Stimulated activated CD4-positive, alpha-beta T cell treated with anti-CD3 and anti-CD28 coated beads, Interleukin-1b, Interleukin-23, amount 100 ng/mL, for 24 hours (primary cell): ENCODE results near the gene FKBP1A.
A peak's percentile ranks its signal among the peaks of the same experiment; 100 is the strongest.
"Not testable (repeated sequence)": the region's sequence is repeated elsewhere in the genome, so short reads cannot be mapped to it uniquely, and the experiment has no call there.

Experiments
- DNase-seq, 4 experiments: peaks; one replicate each; pipeline ENCODE4 v3.0.0-alpha.2; 2020; ENCODE audit warnings: low read depth in 4 of 4, low spot score in 1 of 4

FKBP1A gene

GRCh38 chr20:1417790-1418189, 24.9 kb upstream of the FKBP1A start:
- no peak for DNase-seq

DNA sequence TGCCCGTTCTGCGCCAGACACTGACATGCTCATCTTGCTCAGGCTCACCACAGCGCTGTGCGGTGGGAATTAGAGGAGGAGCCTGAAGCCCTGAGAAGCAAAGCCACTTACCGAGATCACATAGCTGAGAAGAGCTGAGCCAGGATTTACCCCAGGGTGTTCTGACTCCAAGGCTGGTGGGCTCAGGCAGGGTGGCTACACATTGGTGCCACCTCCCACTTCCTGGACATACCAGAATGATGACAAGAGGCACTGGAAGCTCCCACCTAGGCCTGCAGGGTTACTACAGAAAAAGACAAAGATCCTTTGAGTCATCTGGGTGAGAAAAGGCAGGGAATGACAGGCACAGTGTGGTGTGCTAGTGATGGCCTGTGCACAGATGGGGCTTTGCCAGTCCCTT, 24.4 kb upstream of the FKBP1A start:
- no peak for DNase-seq

DNA sequence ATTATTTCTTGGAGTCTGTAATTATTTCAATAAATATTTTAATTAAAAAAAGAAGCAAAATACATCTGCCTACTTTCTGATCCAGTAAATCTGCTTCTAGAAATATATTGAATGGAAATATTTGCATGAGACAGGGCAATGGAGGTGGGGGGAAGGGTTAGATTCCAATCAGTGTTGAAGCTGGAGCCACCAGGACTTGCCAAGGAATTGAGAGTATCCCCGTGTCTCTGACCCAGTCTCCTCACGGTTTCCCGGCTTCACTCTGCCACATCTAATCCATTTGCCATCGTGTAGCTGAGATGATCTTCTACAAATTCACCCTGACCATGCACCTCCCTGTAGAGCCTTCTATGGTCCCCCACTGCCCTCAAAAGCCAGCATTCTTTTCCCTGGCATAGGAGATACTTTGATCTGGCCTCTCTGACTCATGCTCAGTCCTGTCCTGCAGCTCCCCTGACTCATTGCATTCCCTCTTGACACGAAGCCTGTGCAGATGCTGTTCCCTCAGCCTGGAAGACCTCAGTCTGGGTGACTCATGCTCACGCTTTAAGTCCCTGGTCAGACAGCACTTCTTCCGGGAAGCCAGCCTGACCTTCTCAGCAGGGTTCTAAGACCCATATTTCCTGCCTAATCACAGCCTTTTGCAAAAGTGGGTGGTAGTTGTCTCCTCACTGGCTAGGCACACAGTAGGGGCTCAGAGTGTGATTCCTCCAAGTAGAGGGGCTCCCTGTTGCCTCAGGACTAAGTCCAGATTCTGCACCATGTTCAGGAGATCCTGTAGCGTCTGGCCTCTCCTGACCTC, 23.0 kb upstream of the FKBP1A start:
- no peak for DNase-seq

DNA sequence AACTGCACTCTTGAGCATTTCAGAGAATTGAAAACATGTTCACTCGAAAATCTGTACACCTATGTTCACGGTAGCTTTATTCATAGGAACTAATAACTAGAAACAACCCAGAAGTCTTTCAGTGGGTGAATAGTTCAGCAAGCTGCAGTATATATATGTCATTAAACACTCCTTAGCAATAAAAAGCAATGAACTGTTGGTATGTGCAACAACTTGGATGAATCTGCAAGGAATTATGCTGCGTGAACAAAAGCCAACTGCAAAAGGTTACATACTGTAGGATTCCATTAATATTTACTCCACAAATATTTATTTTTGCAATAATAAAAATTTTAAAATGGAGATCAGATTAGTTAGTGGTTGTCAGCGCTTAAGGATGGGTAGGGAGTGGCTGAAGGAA, 22.1 kb upstream of the FKBP1A start:
- DNase-seq = no peak

DNA sequence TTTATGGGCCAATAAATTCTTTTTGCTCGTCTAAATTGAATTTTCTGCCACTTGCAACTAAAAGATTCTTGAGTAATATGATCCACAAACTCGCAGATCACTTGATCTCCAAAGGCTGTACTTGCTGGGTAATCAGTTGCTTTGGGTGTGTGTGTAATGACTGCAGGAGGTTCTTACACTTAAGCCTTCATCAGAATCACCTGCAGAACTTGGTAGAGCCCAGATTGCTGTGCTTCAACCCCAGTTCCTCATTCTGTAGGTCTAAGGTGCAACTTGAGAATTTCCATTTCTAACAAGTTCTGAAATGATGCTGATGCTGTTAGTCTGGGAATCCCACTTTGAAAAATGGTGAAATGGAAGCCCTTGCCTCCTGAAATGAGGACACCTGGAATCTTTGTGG, 12.9 kb upstream of the FKBP1A start:
- no peak for DNase-seq

DNA sequence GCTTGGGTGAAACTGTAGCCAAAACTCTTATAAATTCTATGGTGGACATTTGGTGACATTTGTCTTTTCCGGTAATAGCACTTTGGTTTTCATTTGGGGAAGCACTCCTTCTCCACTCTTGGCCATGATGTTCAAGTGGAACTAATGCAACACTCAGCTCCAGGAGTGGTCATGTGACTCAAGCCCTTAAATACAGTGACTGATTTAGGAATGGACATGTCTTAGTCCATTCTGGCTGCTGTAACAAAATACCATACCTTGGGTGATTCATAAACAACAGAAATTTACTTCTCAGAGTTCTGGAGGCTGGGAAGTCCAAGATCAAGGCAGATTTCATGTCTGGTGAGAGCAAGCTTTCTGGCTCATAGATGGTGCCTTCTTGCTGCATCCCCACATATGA, 10.8 kb upstream of the FKBP1A start:
- no peak for DNase-seq

DNA sequence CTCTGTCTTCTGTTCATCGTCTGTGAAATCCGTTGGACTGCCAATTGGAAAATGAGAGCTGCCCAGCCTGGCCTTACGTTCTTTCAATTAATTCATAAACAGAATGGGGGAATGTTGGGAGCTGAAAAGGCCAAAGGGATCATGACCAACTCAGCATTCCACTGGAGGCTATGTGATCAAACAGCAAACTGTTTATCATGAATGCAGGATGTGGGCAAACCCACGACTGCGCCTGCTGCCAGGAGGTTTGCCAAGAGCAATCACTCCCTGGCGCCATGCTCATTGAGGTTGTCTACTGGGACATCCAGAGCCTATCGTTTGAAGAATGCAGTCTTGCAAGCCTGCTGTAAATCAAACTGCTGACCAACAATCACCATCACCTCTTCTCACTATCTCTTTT, 9.3 kb upstream of the FKBP1A start:
- no peak for DNase-seq

DNA sequence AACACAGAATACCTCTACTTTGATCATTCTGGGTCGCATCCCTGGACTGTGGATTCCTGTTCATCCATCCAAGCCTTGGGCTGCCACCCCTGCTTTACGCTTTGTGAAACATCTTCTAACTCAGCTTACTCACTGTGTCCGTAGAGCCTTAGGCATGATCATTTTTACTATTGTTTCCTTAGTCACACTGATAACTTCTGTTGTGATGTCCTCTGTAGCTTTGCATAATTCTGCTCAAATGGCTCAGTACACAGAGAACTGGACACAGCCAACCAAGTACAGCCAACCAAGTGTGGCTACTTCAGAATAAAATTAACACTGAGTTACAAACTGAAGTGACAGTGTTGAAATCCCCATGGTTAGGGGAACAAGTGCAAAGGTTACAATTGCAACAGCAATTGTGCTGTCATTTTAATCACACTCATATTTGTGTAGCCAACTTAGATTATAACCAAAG, 8.6 kb upstream of the FKBP1A start:
- DNase-seq = no peak

GRCh38 chr20:1399678-1400366, 7.0 kb upstream of the FKBP1A start:
- not testable (repeated sequence) for DNase-seq

GRCh38 chr20:1398185-1398584, 5.3 kb upstream of the FKBP1A start:
- not testable (repeated sequence) for DNase-seq

GRCh38 chr20:1397710-1398109, 4.9 kb upstream of the FKBP1A start:
- no peak for DNase-seq

- DNase-seq = no peak
These were observed 3.8 kb upstream of the FKBP1A start for GRCh38 chr20:1396702-1397101.

DNA sequence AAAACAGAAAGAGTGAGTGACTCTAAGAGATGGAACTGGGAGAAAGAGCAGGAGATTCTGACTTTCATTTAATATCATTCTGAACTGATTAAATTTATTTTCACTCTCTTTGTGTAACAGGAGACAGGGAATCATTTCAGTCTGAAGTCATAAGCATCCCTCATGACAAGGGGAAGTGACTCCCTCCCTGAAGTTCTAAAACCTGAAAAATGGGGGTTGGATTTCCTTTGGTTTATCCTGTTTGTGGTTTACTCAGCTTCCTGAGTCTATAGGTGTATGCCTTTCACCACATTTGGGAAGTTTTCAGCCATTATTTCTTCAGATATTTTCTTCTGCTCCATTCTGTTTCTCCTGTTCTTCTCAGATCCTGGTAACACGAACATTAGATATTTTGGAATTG, 3.4 kb upstream of the FKBP1A start:
- no peak for DNase-seq

- DNase-seq = no peak
These were observed 1.8 kb upstream of the FKBP1A start for GRCh38 chr20:1394686-1395085.

GRCh38 chr20:1393507-1393882, 641 bp upstream of the FKBP1A start:
- DNase-seq = no peak

- no peak for DNase-seq
These were observed 486 bp downstream of the FKBP1A start for GRCh38 chr20:1392443-1392692.

- DNase-seq = peak in 1 of 4 experiments; percentile 25
These were observed 1.0 kb downstream of the FKBP1A start for GRCh38 chr20:1391640-1392442.

DNA sequence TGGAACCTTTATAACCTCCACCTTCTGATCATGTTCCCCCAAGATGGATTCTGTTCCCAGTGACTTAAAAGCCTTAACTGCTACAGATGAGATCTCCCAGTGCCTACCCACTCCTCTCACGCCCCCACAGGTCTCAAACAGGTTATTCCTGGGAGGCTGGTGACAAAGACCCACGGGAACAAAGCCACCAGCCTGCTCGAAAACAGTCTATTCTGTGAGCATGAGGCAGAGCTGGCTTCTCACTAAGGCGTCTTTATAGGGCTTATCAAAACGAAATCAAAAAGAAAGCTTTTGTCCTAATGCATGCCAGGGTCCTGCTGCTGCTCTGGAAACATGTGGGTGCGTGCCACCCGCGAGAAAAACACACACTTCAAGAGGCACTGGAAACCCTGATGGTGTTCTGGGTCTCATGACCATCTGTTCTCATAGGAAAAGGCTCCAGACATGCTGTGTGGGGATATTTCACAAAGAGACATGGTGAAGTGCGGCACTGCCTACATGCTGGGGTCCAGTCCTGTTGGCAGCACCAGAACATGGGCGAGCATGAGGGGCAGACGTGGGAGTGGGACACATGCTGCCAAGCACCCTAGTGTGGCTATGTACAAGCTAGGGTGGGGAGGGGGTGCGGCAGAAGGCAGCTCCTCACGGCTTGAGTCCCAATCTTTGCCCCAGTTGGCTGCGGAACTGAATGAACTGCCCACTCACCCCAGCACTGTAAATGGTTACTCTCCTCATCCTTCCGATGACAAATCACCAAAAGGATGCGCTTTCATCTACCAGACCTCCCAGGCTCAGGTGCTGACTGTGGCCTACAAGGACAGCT, 2.1 kb downstream of the FKBP1A start:
- DNase-seq = no peak

DNA sequence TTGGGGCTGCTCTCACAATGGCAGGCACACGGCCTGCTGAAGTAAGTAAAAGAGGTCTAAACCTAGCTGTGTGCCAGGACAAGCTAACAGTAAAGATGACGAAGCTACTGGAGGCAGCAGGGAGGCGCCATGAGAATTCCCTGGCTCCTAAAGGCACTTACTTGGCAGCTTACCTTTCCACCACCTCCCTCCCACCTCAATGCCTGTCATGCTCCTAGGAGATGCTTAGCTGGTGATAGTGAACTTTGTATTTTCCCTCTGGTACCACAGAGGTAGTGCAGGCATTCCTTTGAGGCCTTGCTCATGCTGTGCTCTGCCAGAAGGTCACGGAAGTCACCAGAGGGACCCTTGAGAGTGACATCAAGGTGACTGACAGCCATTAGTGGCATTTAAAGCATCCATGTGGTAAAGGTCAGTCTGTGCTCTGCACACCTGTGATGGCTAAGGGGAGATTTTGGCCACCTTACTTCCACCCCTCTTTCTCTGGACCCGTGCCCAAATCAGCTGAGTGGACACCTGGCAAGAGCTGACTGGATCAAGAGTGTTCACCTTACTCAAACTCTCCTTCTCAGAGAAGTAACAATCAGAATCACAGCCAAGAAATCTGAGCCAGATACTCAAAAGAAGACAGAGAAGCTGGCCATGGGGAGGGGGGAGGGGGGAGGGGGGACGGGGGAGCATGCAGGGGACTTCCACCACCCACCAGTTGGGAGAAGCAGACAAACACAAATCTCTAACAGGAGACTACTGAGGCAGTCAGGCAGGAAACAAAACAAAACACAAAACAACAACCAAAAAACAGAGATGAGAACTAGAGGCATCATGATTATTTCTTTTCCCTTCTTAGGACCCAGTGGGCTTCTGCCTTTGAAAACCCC, 2.9 kb downstream of the FKBP1A start:
- no peak for DNase-seq

DNA sequence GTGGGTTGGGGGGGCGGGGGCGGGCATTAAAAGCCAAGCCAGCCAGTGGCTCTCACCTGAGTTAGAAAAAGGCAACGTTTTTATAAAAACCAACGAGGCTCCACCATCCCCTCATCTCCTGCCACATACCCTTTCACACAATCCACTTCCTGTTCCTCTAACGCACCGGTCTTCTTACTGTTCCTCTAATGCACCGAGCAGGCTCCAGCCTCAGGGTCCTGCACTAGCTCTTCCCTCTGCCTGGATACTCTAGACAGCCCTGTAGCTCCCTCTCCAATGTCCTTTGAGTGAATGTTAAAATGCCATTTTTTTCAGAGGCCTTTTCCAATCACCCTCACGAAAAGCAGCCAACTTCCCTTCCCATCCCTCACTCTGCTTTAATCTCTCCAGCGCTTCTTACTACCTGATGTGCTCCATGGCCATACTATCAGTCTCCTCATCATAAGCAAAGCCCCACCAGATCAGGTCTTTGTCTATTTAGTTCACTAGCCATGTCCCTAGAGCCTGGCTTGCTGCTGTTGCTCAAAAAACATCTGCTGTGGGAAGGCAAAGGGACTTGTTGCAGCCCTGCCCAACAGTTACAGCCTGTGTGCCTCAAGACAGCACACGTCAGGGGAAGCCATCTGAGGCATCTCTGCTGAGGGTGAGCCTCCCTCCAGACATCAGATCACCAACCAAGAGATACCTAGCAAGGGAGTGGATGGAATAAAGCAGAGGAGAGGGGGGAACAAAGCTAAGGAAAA, 3.9 kb downstream of the FKBP1A start:
- no peak for DNase-seq
